A549 (cell line): Measurements from ENCODE around the gene KLK11.

Experiments
- CEBPB ChIP-seq, 2 experiments: fragments of >200 bp in 1 of 2; sonication (Bioruptor Twin) in 1 of 2; formaldehyde crosslinking in 1 of 2; IDR thresholded peaks; 2 replicates each; pipeline ENCODE4 v1.6.1; 2012 to 2016
- CTCF ChIP-seq: fragments of >200 bp; sonication (Bioruptor Twin); formaldehyde crosslinking; IDR thresholded peaks from 3 replicates; pipeline ENCODE4 v1.5.1; 2016
- EP300 ChIP-seq, 2 experiments: fragments of >200 bp; sonication (Bioruptor Twin); formaldehyde crosslinking; IDR thresholded peaks; 2 replicates in 1 of 2; 3 replicates in 1 of 2; pipeline ENCODE4 v1.6.1; 2016 to 2017
- POLR2A ChIP-seq: IDR thresholded peaks from 2 replicates; pipeline ENCODE4 v1.6.1; 2012; ENCODE audit warnings: mild to moderate bottlenecking, low read length

- TF ChIP-seq CTCF (no peak), POLR2A (no peak), CEBPB (IDR thresholded peaks at IDR 0.05) (peak; percentile 19 to 57; a peak in 1 of 4 replicates), EP300 (IDR thresholded peaks at IDR 0.05) (no peak)
These were observed 7.5 kb downstream of the KLK11 start for GRCh38 chr19:51018745-51019543.
